Sigmoid colon (tissue), 3 donors: ENCODE data around the gene TMEM14A.

ENCODE experiments used
- CTCF ChIP-seq, 4 experiments: fragments of 450-650 bp in 3 of 4; fragments of 200-600 bp in 1 of 4; IDR thresholded peaks; one replicate each; pipeline ENCODE4 v1.5.1; 2016 to 2019; ENCODE audit warnings: antibody characterized with exemption in 4 of 4, mild to moderate bottlenecking in 3 of 4, moderate library complexity in 2 of 4
- POLR2A ChIP-seq, 2 donors: fragments of 450-650 bp; IDR thresholded peaks; one replicate each; pipeline ENCODE4 v1.6.1; 2016; ENCODE audit warnings: antibody characterized with exemption in 2 of 2, mild to moderate bottlenecking in 2 of 2, moderate library complexity in 2 of 2

- no peak for TF ChIP-seq POLR2A (IDR thresholded peaks at IDR 0.05)
- no peak for TF ChIP-seq CTCF (IDR thresholded peaks at IDR 0.05)
Observed at GRCh38 chr6:52733172-52733571, 62.3 kb downstream of the TMEM14A start.
